HepG2 (cell line): ENCODE results near the gene SLC4A9. TPM values are rescaled to one million over a fixed set of nuclear protein-coding genes. Genes with fewer than 3 reads are reported as not detected.

Source experiments
- AKNA ChIP-seq: sonication (generic); formaldehyde crosslinking; IDR thresholded peaks from 2 replicates; pipeline ENCODE4 v1.4.0; 2020; ENCODE audit warnings: missing genetic modification reagents, borderline replicate concordance
- MAZ ChIP-seq, 2 experiments: sonication (generic) in 1 of 2; formaldehyde crosslinking in 1 of 2; IDR thresholded peaks; 2 replicates each; pipeline versions ENCODE4 v1.5.0 to v1.6.1; 2012 to 2020; ENCODE audit warnings: low read depth in 2 of 2, mild to moderate bottlenecking in 2 of 2, borderline replicate concordance in 1 of 2, improper control_type of control experiment in 1 of 2, low read length in 1 of 2, missing genetic modification reagents in 1 of 2, moderate library complexity in 1 of 2
- MTA1 ChIP-seq: sonication (generic); formaldehyde crosslinking; IDR thresholded peaks from 2 replicates; pipeline ENCODE4 v1.4.0; 2020; ENCODE audit warnings: missing genetic modification reagents, mild to moderate bottlenecking, borderline replicate concordance
- SNAPC5 ChIP-seq: sonication (generic); formaldehyde crosslinking; IDR thresholded peaks from 2 replicates; pipeline ENCODE4 v1.8.1; 2023; ENCODE audit warnings: mild to moderate bottlenecking, missing genetic modification reagents, borderline replicate concordance
- THAP9 ChIP-seq: sonication (generic); formaldehyde crosslinking; IDR thresholded peaks from 2 replicates; pipeline ENCODE4; 2020; ENCODE audit warnings: missing genetic modification reagents, mild to moderate bottlenecking, borderline replicate concordance
- ZC3H4 ChIP-seq: sonication (generic); formaldehyde crosslinking; IDR thresholded peaks from 2 replicates; pipeline ENCODE4 v1.4.0; 2020; ENCODE audit warnings: missing genetic modification reagents, borderline replicate concordance
- ZNF354B ChIP-seq: sonication (generic); formaldehyde crosslinking; IDR thresholded peaks from 2 replicates; pipeline ENCODE4 v1.8.0; 2022; ENCODE audit warnings: mild to moderate bottlenecking, missing genetic modification reagents
- ZNF407 ChIP-seq: sonication (generic); formaldehyde crosslinking; IDR thresholded peaks from one replicate; pipeline ENCODE4 v1.5.1; 2020; ENCODE audit warnings: mild to moderate bottlenecking, missing genetic modification reagents; ENCODE audit errors: not compliant biosample characterization
- polyA plus RNA-seq, 8 experiments: library from polyadenylated mRNA; depleted of rRNA in 3 of 8; stranded (reverse) in 7 of 8; unstranded in 1 of 8; fragments of >200 nt; fragmentation: Illumina TruSeq in 4 of 8; extraction: Trizol in 4 of 8; gene quantifications; 2 replicates each; pipeline versions ENCODE4 v1.2.1 to v1.2.3, GENCODE V29; 2011 to 2016; ENCODE audit warnings: low read depth in 4 of 8, missing spikeins in 1 of 8, mixed read lengths in 1 of 8; ENCODE audit not compliant: insufficient read depth in 1 of 8
- total RNA-seq, 5 experiments: library from RNA; depleted of rRNA; stranded (reverse); fragments of >200 nt; fragmentation: Illumina TruSeq; extraction: Trizol; gene quantifications; 2 replicates each; pipeline ENCODE4 v1.2.3, GENCODE V29; 2016; ENCODE audit warnings: low read depth in 1 of 5

The SLC4A9 gene
- total and polyA plus RNA-seq, 2 of the 13 experiments (the other 11 are each of a cell fraction or from before 2014, with no cell fraction given), result not detected

- TF ChIP-seq THAP9 (0 out of 2 replicates have a peak, but pooled peaks have one; percentile 42), SNAPC5 (CRISPR knock-in tag) (no peak), MTA1 (CRISPR knock-in tag) (peak; percentile 11; the same call in 1 of the 2 replicates), ZC3H4 (CRISPR knock-in tag) (no peak), ZNF354B (no peak), AKNA (CRISPR knock-in tag) (no peak), ZNF407 (no peak), MAZ (IDR thresholded peaks at IDR 0.05; ENCODE audit: borderline replicate concordance, low read depth, low read length) (no peak), MAZ (CRISPR knock-in tag; IDR thresholded peaks at IDR 0.05; ENCODE audit: low read depth) (no peak)
These were observed 3.9 kb downstream of the SLC4A9 start (continued) for GRCh38 chr5:140363631-140364471.
